SK-N-SH (cell line): ENCODE data around the gene GEN1.

Experiments
- JUND ChIP-seq: IDR thresholded peaks from 2 replicates; pipeline ENCODE4 v1.4.0; 2012
- MAX ChIP-seq: IDR thresholded peaks from 2 replicates; pipeline ENCODE4 v1.4.0; 2012; ENCODE audit warnings: low read depth
- NFIC ChIP-seq: IDR thresholded peaks from 2 replicates; pipeline ENCODE4 v1.4.0; 2012; ENCODE audit warnings: borderline replicate concordance
- NRF1 ChIP-seq: IDR thresholded peaks from 2 replicates; pipeline ENCODE4 v1.6.1; 2012; ENCODE audit warnings: low read depth, mild to moderate bottlenecking, low read length
- POLR2AphosphoS5 ChIP-seq: IDR thresholded peaks from 2 replicates; pipeline ENCODE4 v1.6.1; 2012; ENCODE audit warnings: low read depth, low read length
- SIN3A ChIP-seq: IDR thresholded peaks from 2 replicates; pipeline ENCODE4 v1.6.1; 2012; ENCODE audit warnings: low read depth, mild to moderate bottlenecking, low read length, moderate library complexity, borderline replicate concordance
- TAF1 ChIP-seq: IDR thresholded peaks from 2 replicates; pipeline ENCODE4 v1.6.1; 2012; ENCODE audit warnings: low read depth, mild to moderate bottlenecking, low read length, moderate library complexity, borderline replicate concordance
- TF ChIP-seq, protein P1 (sequence below): IDR thresholded peaks from 2 replicates; pipeline ENCODE4 v1.6.1; 2012; ENCODE audit warnings: mild to moderate bottlenecking, low read depth, low read length, moderate library complexity
- TF ChIP-seq, protein P2 (sequence below): fragments of 200-600 bp; sonication (generic); IDR thresholded peaks from 2 replicates; pipeline ENCODE4 v1.6.1; 2017; ENCODE audit warnings: antibody characterized with exemption, mild to moderate bottlenecking, moderate library complexity

DNA sequence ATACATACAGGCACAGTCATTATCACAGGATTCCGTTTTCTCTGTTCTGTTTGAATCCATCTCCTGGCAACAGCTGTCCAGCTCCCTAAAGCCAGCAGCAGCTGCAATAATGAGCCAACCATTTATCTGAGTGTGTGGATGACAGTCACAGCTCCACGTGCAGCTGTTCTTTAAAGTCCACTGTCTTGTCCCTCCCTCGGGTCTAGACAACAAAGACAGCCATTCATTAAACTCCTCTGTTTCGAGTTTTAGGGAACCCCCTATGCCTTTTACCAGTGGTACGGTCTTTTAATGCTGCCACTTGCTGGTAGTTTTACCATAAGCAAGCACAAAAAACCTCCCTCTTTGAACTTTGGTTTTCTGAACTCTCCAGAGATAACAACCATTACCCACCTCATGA, 46.3 kb downstream of the GEN1 start:
- TF ChIP-seq, protein P1, sequence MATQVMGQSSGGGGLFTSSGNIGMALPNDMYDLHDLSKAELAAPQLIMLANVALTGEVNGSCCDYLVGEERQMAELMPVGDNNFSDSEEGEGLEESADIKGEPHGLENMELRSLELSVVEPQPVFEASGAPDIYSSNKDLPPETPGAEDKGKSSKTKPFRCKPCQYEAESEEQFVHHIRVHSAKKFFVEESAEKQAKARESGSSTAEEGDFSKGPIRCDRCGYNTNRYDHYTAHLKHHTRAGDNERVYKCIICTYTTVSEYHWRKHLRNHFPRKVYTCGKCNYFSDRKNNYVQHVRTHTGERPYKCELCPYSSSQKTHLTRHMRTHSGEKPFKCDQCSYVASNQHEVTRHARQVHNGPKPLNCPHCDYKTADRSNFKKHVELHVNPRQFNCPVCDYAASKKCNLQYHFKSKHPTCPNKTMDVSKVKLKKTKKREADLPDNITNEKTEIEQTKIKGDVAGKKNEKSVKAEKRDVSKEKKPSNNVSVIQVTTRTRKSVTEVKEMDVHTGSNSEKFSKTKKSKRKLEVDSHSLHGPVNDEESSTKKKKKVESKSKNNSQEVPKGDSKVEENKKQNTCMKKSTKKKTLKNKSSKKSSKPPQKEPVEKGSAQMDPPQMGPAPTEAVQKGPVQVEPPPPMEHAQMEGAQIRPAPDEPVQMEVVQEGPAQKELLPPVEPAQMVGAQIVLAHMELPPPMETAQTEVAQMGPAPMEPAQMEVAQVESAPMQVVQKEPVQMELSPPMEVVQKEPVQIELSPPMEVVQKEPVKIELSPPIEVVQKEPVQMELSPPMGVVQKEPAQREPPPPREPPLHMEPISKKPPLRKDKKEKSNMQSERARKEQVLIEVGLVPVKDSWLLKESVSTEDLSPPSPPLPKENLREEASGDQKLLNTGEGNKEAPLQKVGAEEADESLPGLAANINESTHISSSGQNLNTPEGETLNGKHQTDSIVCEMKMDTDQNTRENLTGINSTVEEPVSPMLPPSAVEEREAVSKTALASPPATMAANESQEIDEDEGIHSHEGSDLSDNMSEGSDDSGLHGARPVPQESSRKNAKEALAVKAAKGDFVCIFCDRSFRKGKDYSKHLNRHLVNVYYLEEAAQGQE = no peak
- TF ChIP-seq, protein P2, sequence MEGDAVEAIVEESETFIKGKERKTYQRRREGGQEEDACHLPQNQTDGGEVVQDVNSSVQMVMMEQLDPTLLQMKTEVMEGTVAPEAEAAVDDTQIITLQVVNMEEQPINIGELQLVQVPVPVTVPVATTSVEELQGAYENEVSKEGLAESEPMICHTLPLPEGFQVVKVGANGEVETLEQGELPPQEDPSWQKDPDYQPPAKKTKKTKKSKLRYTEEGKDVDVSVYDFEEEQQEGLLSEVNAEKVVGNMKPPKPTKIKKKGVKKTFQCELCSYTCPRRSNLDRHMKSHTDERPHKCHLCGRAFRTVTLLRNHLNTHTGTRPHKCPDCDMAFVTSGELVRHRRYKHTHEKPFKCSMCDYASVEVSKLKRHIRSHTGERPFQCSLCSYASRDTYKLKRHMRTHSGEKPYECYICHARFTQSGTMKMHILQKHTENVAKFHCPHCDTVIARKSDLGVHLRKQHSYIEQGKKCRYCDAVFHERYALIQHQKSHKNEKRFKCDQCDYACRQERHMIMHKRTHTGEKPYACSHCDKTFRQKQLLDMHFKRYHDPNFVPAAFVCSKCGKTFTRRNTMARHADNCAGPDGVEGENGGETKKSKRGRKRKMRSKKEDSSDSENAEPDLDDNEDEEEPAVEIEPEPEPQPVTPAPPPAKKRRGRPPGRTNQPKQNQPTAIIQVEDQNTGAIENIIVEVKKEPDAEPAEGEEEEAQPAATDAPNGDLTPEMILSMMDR = no peak
- no peak for TF ChIP-seq SIN3A
- no peak for TF ChIP-seq JUND
- no peak for TF ChIP-seq NFIC
- no peak for TF ChIP-seq MAX
- TF ChIP-seq TAF1 = no peak
- TF ChIP-seq POLR2AphosphoS5 = no peak
- no peak for TF ChIP-seq NRF1
